Keratinocyte (primary cell): ENCODE data around the gene WFDC2. TPM values are rescaled to one million over a fixed set of nuclear protein-coding genes. Genes with fewer than 3 reads are reported as not detected.

Experiments used
- DNase-seq: peaks from one replicate; pipeline ENCODE4 v3.0.0-alpha.2; 2011; ENCODE audit warnings: low read depth, missing footprints, low spot score
- FAIRE-seq: peaks from 2 replicates; lab custom pipeline; 2011; peaks lifted over from hg19 to GRCh38; lab: Jason Lieb, UNC
- H2AFZ ChIP-seq: 2 replicates; pipeline ENCODE4 v1.6.0; 2012; ENCODE audit warnings: low read length, control low read depth, inconsistent platforms; ENCODE audit not compliant: control insufficient read depth
- H3K27ac ChIP-seq: 2 replicates; pipeline ENCODE4 v1.5.1; 2011; ENCODE audit warnings: low read length; ENCODE audit not compliant: control insufficient read depth, insufficient read depth
- H3K27me3 ChIP-seq: 3 replicates; pipeline ENCODE4 v1.6.0; 2011; ENCODE audit warnings: low read length; ENCODE audit not compliant: control insufficient read depth, insufficient read depth; ENCODE audit errors: extremely low read depth
- H3K36me3 ChIP-seq, 2 experiments: 2 replicates in 1 of 2; 3 replicates in 1 of 2; pipeline ENCODE4 v1.5.1; 2011; ENCODE audit warnings: low read length in 2 of 2, mild to moderate bottlenecking in 1 of 2; ENCODE audit not compliant: control insufficient read depth in 2 of 2, insufficient read depth in 2 of 2; ENCODE audit errors: extremely low read depth in 1 of 2
- H3K4me1 ChIP-seq: 3 replicates; pipeline ENCODE4 v1.5.1; 2011; ENCODE audit warnings: low read length; ENCODE audit not compliant: control insufficient read depth, insufficient read depth; ENCODE audit errors: extremely low read depth
- H3K4me2 ChIP-seq: 3 replicates; pipeline ENCODE4 v1.6.0; 2011; ENCODE audit warnings: low read depth, low read length; ENCODE audit not compliant: control insufficient read depth, insufficient read depth; ENCODE audit errors: extremely low read depth
- H3K4me3 ChIP-seq, 3 experiments: fragments of 200-600 bp in 1 of 3; sonication (generic) in 1 of 3; 2 replicates in 2 of 3; 3 replicates in 1 of 3; pipeline ENCODE4 v1.5.1; 2011 to 2016; ENCODE audit warnings: low read length in 3 of 3, mild to moderate bottlenecking in 3 of 3, control low read depth in 2 of 3, inconsistent platforms in 1 of 3, low read depth in 1 of 3, mixed read lengths in 1 of 3, mixed run types in 1 of 3, moderate library complexity in 1 of 3; ENCODE audit not compliant: control insufficient read depth in 2 of 3, insufficient read depth in 2 of 3; ENCODE audit errors: extremely low read depth in 1 of 3
- H3K79me2 ChIP-seq: 2 replicates; pipeline ENCODE4 v1.6.0; 2012; ENCODE audit warnings: low read length; ENCODE audit not compliant: control insufficient read depth, insufficient read depth
- H3K9ac ChIP-seq: 3 replicates; pipeline ENCODE4 v1.6.0; 2011; ENCODE audit warnings: low read length; ENCODE audit not compliant: control insufficient read depth, insufficient read depth; ENCODE audit errors: extremely low read depth
- H3K9me1 ChIP-seq: 3 replicates; pipeline ENCODE4 v1.6.0; 2011; ENCODE audit warnings: low read length; ENCODE audit not compliant: control insufficient read depth, insufficient read depth; ENCODE audit errors: extremely low read depth
- H3K9me3 ChIP-seq: 2 replicates; pipeline ENCODE4 v1.5.1; 2012; ENCODE audit warnings: low read depth, low read length; ENCODE audit not compliant: control insufficient read depth
- H4K20me1 ChIP-seq: 3 replicates; pipeline ENCODE4 v1.6.0; 2011; ENCODE audit warnings: low read length; ENCODE audit not compliant: control insufficient read depth, insufficient read depth; ENCODE audit errors: extremely low read depth
- EZH2 ChIP-seq: IDR thresholded peaks from one replicate; pipeline ENCODE4 v1.6.1; 2012; ENCODE audit warnings: inconsistent platforms, mild to moderate bottlenecking, low read length, moderate library complexity
- dilution Hi-C: fragments of 300-500 bp; cut with MboI; formaldehyde crosslinking; loops from one replicate; pipeline ENCODE4 v1.7.0; 2020; ENCODE audit warnings: low sequenced_read_pairs; ENCODE audit not compliant: extremely low pct_ligation_motif_present
- polyA plus RNA-seq, 5 experiments: library from polyadenylated mRNA; depleted of rRNA in 3 of 5; stranded (reverse) in 3 of 5; stranded (forward) in 1 of 5; unstranded in 1 of 5; fragments of >200 nt; gene quantifications; 1 replicate in 1 of 5; 2 replicates in 3 of 5; 3 replicates in 1 of 5; pipeline versions ENCODE4 v1.2.1 to v1.2.3, GENCODE V29; 2011 to 2012; ENCODE audit warnings: missing spikeins in 2 of 5, low read depth in 1 of 5, low replicate concordance in 1 of 5
- TF ChIP-seq, protein P1 (sequence below), 3 experiments: IDR thresholded peaks in 1 of 3; conservative IDR thresholded peaks in 1 of 3; optimal IDR thresholded peaks in 1 of 3; 2 replicates in 2 of 3; 3 replicates in 1 of 3; pipeline versions ENCODE3 to v1.5.1; 2011; ENCODE audit warnings: low read length in 3 of 3, mild to moderate bottlenecking in 3 of 3, moderate library complexity in 2 of 3, control low read depth in 1 of 3, inconsistent platforms in 1 of 3; ENCODE audit not compliant: insufficient read depth in 2 of 3; ENCODE audit errors: extremely low read depth in 1 of 3

Gene WFDC2
- polyA plus RNA-seq, 1 donor (not counting 4 experiments of a cell fraction or from before 2014, with no cell fraction given) = not detected

DNA sequence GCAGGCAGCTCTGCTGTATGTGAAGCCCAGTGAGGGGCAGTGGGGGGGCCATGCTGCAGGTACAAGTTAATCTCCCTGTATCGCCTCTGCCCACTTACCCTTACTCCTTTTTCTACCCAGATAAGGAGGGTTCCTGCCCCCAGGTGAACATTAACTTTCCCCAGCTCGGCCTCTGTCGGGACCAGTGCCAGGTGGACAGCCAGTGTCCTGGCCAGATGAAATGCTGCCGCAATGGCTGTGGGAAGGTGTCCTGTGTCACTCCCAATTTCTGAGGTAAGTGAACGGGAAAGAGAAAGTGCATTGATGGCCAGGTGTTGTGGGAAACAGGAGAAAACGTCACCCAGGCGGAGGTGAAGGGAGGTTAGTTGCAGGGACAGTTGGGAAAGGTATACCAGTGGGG lies 10.3 kb downstream of the WFDC2 start:
- H3K9me3 ChIP-seq = no peaks in the 10 kb centered on the region
- DNase-seq = no peak

DNA sequence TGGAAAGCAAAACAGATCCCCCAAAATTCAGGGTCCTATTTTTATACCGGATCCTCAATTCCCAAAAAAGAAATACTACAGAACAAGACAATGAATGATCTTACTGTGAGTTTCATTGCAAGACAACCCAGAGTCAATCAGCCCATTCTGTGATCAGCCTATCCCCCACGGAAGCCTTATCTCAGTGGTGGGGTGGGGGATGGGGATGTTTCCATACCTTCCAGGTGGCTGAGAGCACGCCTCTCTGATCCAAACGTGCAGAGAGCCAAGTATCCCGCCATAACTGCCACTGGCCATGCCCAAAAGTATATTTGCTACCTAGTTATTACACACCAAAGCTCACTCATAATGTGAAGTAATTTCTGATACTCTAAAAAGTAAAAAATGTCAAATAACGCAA lies 15.1 kb downstream of the WFDC2 start:
- Histone ChIP-seq H3K9me1 (no peaks in the 10 kb centered on the region), H3K27ac (no peak overlapping the region), H3K9me3 (no peaks in the 10 kb centered on the region), H3K36me3 (no peaks in the 10 kb centered on the region), H3K4me2 (no peak overlapping the region), H3K4me3 (no peak overlapping the region), H2AFZ (no peak overlapping the region), H3K9ac (no peak overlapping the region), H3K27me3 (peaks cover 21% of the 10 kb centered on the region), H4K20me1 (no peaks in the 10 kb centered on the region), H3K79me2 (no peaks in the 10 kb centered on the region), H3K4me1 (peaks cover 13% of the 10 kb centered on the region)
- dilution Hi-C loops = no loop called here
- no peak for DNase-seq
- TF ChIP-seq, protein P1, sequence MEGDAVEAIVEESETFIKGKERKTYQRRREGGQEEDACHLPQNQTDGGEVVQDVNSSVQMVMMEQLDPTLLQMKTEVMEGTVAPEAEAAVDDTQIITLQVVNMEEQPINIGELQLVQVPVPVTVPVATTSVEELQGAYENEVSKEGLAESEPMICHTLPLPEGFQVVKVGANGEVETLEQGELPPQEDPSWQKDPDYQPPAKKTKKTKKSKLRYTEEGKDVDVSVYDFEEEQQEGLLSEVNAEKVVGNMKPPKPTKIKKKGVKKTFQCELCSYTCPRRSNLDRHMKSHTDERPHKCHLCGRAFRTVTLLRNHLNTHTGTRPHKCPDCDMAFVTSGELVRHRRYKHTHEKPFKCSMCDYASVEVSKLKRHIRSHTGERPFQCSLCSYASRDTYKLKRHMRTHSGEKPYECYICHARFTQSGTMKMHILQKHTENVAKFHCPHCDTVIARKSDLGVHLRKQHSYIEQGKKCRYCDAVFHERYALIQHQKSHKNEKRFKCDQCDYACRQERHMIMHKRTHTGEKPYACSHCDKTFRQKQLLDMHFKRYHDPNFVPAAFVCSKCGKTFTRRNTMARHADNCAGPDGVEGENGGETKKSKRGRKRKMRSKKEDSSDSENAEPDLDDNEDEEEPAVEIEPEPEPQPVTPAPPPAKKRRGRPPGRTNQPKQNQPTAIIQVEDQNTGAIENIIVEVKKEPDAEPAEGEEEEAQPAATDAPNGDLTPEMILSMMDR (optimal IDR thresholded peaks at IDR 0.05 in 1 of 3, IDR thresholded peaks at IDR 0.05 in 1 of 3, conservative IDR thresholded peaks at IDR 0.05 in 1 of 3; ENCODE audit: extremely low read depth in 1 of 3, insufficient read depth in 2 of 3, low read length in 3 of 3) = no peak
- TF ChIP-seq EZH2 = no peak
- FAIRE-seq = no peak

More for the DNA sequence above, 10.3 kb downstream of the WFDC2 start:
- Histone ChIP-seq H3K36me3 (no peaks in the 10 kb centered on the region), H3K27ac (no peak overlapping the region), H4K20me1 (no peaks in the 10 kb centered on the region), H3K4me3 (no peak overlapping the region), H3K27me3 (peaks cover 17% of the 10 kb centered on the region), H3K9me1 (no peaks in the 10 kb centered on the region), H3K4me2 (no peak overlapping the region), H3K9ac (no peak overlapping the region), H2AFZ (no peak overlapping the region), H3K4me1 (no peaks in the 10 kb centered on the region), H3K79me2 (no peaks in the 10 kb centered on the region)
- no peak for FAIRE-seq
- TF ChIP-seq, protein P1 (optimal IDR thresholded peaks at IDR 0.05 in 1 of 3, IDR thresholded peaks at IDR 0.05 in 1 of 3, conservative IDR thresholded peaks at IDR 0.05 in 1 of 3; ENCODE audit: extremely low read depth in 1 of 3, insufficient read depth in 2 of 3, low read length in 3 of 3) = no peak
- TF ChIP-seq EZH2 = no peak
- dilution Hi-C loops = no loop called here
